WTC11 (cell line): ENCODE measurements around the gene TTC28.

ENCODE experiments used
- ATF1 ChIP-seq: sonication (generic); formaldehyde crosslinking; IDR thresholded peaks from 2 replicates; pipeline ENCODE4 v1.8.1; 2023; ENCODE audit warnings: mild to moderate bottlenecking, moderate library complexity, missing genetic modification reagents
- FOXJ3 ChIP-seq: sonication (generic); formaldehyde crosslinking; IDR thresholded peaks from 2 replicates; pipeline ENCODE4 v1.9.0; 2021; ENCODE audit warnings: missing genetic modification reagents, mild to moderate bottlenecking, borderline replicate concordance
- JUN ChIP-seq: sonication (generic); formaldehyde crosslinking; IDR thresholded peaks from 2 replicates; pipeline ENCODE4 v1.8.0; 2023; ENCODE audit warnings: mild to moderate bottlenecking, missing genetic modification reagents
- NFE2L1 ChIP-seq: sonication (generic); formaldehyde crosslinking; IDR thresholded peaks from 2 replicates; pipeline ENCODE4 v1.8.1; 2023; ENCODE audit warnings: missing genetic modification reagents
- NFYB ChIP-seq: sonication (generic); formaldehyde crosslinking; conservative IDR thresholded peaks from 2 replicates; pipeline ENCODE4 v1.8.0; 2022; ENCODE audit warnings: low read depth, missing genetic modification reagents
- NR1H2 ChIP-seq: sonication (generic); formaldehyde crosslinking; IDR thresholded peaks from 2 replicates; pipeline ENCODE4 v1.9.0; 2021; ENCODE audit warnings: mild to moderate bottlenecking, moderate library complexity, missing genetic modification reagents
- SP1 ChIP-seq: sonication (generic); formaldehyde crosslinking; conservative IDR thresholded peaks from 2 replicates; pipeline ENCODE4 v1.8.1; 2022; ENCODE audit warnings: missing genetic modification reagents
- TF ChIP-seq, protein P1 (sequence below): fragments of 250-450 bp; sonication (Bioruptor Pico); IDR thresholded peaks from 2 replicates; pipeline ENCODE4 v1.9.0; 2021; ENCODE audit warnings: moderate library complexity, mild to moderate bottlenecking, inconsistent platforms, borderline replicate concordance
- TF ChIP-seq, protein P2 (sequence below): fragments of 200-600 bp; IDR thresholded peaks from 2 replicates; pipeline ENCODE4 v1.8.0; 2022; ENCODE audit warnings: antibody characterized with exemption
- TF ChIP-seq, protein P3 (sequence below): fragments of 250-450 bp; sonication (Bioruptor Pico); IDR thresholded peaks from 2 replicates; pipeline ENCODE4 v1.9.0; 2021; ENCODE audit warnings: mild to moderate bottlenecking, borderline replicate concordance

DNA sequence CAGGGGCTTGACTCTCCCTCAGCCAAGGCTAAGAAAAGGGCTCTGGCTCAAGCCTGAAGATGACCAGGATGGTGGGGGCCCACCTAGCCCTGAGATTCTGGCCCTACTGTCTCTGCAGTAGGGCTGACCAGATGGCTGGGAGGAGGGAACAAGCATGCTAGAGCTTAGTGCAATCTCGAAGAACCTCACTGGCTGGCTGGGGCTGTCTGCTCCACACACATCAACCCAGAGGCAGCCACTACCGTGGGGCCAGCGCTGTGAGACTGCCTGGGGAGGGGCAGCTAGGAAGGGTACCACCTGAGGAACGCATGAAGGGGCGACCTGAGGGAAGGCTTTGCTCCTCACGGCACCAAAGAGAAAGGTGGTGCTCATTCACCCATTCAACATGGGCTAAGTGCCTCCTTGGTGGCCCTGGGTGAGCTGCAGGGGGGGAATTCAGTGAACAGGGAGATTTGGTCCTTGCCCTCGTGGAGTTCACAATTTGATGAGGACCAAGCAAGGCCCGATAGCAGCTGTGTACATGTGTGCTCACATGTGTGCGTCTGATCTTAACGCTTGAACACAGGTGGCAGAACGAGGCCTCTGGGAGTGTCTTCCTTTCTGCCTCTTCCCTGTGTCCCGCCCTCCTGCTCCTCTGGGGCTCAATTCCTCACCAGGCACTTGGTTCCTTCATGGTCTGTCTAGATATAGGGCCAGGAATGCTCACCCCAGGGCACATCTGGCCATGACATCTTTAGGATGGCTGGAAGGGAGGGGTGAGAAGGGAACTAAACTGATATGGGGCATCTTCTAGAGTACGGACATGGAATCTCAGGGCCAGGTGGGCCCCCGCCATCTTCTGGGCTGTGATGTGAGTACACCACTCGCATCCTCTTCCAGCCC, 658.3 kb downstream of the TTC28 start:
- TF ChIP-seq, protein P1, sequence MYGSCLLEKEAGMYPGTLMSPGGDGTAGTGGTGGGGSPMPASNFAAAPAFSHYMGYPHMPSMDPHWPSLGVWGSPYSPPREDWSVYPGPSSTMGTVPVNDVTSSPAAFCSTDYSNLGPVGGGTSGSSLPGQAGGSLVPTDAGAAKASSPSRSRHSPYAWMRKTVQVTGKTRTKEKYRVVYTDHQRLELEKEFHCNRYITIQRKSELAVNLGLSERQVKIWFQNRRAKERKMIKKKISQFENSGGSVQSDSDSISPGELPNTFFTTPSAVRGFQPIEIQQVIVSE, result no peak
- TF ChIP-seq NFYB (CRISPR knock-in tag) (no peak), JUN (CRISPR knock-in tag) (no peak), ATF1 (no peak), NR1H2 (no peak), NFE2L1 (CRISPR knock-in tag) (no peak), FOXJ3 (no peak), SP1 (CRISPR knock-in tag) (no peak)
- TF ChIP-seq, protein P2, sequence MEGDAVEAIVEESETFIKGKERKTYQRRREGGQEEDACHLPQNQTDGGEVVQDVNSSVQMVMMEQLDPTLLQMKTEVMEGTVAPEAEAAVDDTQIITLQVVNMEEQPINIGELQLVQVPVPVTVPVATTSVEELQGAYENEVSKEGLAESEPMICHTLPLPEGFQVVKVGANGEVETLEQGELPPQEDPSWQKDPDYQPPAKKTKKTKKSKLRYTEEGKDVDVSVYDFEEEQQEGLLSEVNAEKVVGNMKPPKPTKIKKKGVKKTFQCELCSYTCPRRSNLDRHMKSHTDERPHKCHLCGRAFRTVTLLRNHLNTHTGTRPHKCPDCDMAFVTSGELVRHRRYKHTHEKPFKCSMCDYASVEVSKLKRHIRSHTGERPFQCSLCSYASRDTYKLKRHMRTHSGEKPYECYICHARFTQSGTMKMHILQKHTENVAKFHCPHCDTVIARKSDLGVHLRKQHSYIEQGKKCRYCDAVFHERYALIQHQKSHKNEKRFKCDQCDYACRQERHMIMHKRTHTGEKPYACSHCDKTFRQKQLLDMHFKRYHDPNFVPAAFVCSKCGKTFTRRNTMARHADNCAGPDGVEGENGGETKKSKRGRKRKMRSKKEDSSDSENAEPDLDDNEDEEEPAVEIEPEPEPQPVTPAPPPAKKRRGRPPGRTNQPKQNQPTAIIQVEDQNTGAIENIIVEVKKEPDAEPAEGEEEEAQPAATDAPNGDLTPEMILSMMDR, result no peak
- TF ChIP-seq, protein P3, sequence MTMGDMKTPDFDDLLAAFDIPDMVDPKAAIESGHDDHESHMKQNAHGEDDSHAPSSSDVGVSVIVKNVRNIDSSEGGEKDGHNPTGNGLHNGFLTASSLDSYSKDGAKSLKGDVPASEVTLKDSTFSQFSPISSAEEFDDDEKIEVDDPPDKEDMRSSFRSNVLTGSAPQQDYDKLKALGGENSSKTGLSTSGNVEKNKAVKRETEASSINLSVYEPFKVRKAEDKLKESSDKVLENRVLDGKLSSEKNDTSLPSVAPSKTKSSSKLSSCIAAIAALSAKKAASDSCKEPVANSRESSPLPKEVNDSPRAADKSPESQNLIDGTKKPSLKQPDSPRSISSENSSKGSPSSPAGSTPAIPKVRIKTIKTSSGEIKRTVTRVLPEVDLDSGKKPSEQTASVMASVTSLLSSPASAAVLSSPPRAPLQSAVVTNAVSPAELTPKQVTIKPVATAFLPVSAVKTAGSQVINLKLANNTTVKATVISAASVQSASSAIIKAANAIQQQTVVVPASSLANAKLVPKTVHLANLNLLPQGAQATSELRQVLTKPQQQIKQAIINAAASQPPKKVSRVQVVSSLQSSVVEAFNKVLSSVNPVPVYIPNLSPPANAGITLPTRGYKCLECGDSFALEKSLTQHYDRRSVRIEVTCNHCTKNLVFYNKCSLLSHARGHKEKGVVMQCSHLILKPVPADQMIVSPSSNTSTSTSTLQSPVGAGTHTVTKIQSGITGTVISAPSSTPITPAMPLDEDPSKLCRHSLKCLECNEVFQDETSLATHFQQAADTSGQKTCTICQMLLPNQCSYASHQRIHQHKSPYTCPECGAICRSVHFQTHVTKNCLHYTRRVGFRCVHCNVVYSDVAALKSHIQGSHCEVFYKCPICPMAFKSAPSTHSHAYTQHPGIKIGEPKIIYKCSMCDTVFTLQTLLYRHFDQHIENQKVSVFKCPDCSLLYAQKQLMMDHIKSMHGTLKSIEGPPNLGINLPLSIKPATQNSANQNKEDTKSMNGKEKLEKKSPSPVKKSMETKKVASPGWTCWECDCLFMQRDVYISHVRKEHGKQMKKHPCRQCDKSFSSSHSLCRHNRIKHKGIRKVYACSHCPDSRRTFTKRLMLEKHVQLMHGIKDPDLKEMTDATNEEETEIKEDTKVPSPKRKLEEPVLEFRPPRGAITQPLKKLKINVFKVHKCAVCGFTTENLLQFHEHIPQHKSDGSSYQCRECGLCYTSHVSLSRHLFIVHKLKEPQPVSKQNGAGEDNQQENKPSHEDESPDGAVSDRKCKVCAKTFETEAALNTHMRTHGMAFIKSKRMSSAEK (CRISPR knock-in tag), result no peak
